C4-2B (cell line): ENCODE data around the gene SEMA3F.

Source experiments
- CTCF ChIP-seq: fragments of 450-650 bp; conservative IDR thresholded peaks from 2 replicates; pipeline ENCODE4 v1.5.1; 2017; ENCODE audit warnings: mild to moderate bottlenecking
- ZFX ChIP-seq: fragments of 450-650 bp; IDR thresholded peaks from 2 replicates; pipeline ENCODE4 v1.6.1; 2017

- no peak for TF ChIP-seq CTCF
- TF ChIP-seq ZFX = no peak
Observed at GRCh38 chr3:50170689-50171088, 15.6 kb downstream of the SEMA3F start.
